Stimulated activated CD8-positive, alpha-beta memory T cell treated with anti-CD3 and anti-CD28 coated beads, Interleukin-12 subunit alpha, Interleukin-12 subunit beta, amount 100 ng/mL, for 1 hour (primary cell): ENCODE measurements around the gene TMEM150C.
A peak's percentile ranks its signal among the peaks of the same experiment; 100 is the strongest.
"Not testable (repeated sequence)": the region's sequence is repeated elsewhere in the genome, so short reads cannot be mapped to it uniquely, and the experiment has no call there.

Experiments used
- DNase-seq: peaks from one replicate; pipeline ENCODE4 v3.0.0-alpha.2; 2020; ENCODE audit warnings: low read depth

Gene TMEM150C

DNA sequence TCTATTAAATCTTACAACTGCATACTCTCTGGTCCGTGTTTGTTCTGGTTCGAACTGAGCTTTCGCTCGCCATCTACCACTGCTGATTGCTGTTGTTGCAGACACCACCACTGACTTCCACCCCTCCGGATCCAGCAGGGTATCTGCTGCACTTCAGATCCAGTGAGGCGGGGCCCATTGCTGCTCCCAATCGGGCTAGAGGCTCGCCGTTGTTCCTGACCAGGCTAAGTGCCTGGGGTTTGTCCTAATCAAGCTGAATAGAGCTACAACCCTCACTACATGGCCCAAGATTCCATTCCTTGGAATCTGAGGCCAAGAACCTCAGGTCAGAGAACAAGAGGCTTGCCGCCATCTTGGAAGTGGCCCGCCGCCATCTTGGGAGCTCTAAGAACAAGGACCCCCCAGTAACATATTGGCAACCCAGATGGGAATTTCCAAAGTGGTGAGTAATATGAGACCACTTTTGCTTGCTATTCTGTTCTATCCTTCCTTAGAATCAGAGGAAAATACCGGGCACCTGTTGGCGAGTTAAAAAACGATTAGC is 88.1 kb downstream of the TMEM150C start:
- no peak for DNase-seq

DNA sequence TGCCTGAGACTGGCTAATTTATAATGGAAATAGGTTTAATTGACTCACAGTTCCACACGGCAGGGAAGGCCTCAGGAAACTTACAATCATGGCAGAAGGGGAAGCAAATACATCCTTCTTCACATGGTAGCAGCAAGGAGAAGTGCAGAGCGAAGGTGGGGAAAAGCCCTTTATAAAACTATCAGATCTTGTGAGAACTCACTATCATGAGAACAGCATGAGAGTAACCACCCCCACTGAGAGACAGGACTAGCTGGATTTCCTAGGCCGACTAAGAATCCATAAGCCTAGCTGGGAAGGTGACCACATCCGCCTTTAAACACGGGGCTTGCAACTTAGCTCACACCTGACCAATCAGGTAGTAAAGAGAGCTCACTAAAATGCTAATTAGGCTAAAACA is 88.7 kb downstream of the TMEM150C start:
- DNase-seq = not testable (repeated sequence)

DNA sequence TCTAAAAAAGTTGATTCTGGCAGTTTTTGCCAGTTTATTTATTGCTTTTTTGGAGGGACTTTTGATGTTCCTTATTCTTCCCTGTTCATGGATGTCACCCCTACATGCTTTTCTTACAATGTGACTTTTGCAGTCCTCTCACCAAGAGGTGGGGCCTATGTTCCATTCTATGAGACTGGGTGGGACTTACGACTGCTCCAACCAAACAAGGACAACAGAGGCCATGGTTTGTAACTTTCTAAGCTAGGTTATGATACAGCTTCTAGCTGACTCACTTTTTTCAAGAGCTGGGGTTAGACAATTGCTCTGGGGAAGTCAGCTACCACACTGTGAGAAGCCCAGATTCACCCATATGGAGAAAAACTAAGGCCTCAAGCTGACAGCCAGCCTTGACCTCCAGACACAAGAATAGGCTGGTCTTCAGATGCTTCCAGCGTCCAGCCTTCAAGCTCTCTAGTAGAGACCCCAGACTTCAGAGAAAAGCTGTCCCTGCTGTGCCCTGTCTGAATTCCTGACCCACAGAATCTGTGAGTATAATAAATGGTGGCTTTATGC is 91.9 kb downstream of the TMEM150C start:
- DNase-seq = no peak

DNA sequence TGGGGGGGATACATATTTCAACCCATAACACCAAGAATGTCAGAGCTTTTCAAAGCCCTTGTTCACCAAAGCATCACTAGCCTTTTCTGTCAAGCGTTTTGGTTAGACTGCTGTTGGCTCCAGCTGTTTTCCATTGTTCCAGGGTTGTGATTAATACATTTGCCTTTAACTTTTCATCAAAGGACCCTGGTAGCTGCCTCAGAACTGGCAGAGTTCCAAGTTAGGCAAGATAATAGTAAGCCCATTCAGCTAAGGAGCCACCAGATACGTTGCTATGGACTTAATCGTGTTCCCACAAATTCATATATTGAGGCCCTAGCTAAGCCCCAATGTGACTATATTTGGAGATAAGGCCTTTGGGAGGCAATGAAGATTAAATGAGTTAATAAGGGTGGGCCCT is 94.3 kb downstream of the TMEM150C start:
- no peak for DNase-seq

DNA sequence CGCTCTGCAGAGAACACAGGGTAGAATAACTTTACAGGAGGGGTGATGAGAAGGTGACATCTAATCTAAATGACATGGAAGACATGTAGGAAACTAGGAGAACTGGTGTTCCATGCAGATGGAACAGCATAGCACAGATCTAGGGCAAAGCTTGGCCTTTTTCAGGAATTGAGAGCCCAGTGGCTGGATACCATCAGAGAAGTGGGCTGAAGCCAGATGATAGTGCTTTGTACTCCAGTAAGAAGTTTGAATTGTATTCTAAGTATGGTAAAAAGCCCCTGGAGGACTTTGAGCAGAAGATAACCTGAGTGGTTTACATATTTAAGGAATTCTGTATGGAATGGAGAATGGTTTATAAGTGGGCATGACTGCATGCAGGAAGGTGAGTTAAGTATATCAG is 98.6 kb downstream of the TMEM150C start:
- DNase-seq = no peak

DNA sequence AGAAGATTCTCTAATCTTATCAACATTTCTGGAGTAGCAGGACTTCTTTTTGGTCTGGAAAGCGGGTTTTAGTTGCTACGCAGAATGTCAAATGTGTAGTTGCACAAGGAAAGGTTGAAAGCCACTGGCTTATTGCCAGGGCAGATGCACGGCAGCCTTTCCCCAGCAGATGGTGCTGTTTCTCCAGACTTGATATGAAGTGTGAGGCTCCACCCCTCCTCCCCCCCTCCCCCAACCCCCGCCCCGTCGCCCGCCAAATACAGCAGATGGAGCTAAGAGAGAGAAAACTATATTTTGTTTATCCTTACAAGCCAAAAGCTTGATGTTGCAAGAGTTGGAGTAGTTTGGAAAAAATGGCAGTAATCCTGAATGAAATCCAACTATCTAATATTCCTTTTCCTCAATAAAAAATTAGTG is 99.4 kb downstream of the TMEM150C start:
- peak; percentile 72 for DNase-seq

DNA sequence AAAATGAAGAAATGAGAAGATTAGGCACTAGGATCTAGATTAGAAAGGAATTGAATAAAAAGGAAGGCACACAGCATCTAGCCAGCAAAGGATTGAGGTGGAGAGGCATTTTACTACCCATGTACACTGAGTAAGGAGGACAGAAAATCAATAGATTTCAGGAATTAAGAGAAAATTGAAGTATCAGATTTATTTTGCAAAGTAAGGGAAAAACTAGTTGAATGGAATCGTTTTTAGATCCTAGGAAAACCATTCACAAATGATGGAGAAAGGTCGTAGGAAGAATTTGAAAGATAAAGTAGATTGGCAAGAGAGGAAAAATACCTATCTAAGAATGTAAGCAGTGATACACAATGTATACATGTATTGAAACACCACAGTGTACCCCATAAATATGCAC is 100.1 kb downstream of the TMEM150C start:
- DNase-seq = no peak

DNA sequence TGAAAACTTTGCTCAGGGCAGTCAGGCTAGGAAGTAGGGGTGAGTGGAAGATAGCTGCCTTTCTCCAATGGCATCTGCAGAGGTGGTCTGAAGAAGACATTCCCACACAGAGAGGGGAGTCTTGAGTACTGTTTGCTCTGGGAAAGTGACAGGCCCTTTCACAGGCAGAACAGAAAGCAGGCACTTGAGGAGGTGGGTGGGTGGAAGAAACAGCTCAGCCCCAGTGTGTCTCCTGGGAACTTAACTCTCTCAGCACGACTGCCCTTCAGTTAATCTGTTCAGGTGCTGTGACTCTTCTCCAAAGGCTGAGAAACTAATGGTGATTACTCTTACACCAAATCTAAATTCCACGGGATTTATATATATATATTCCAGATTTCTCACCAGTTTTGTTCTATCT is 103.1 kb downstream of the TMEM150C start:
- DNase-seq = no peak

DNA sequence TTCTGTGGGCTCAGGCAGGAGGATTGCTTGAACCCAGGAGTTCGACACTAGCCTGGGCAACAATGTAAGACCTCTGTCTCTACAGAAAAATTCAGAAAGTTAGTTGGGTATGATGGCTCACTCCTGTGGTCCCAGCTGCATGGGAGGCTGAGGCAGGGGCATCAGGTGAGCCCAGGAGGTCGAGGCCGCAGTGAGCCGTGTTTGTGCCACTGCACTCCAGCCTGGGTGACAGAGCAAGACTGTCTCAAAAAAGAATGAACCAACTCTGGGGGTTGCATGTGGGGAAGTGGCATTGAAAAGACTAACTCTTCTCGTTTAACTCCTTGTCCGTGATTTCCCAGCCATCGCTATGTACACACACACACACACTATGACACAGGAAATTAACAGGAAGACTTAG is 104.5 kb downstream of the TMEM150C start:
- DNase-seq = no peak

DNA sequence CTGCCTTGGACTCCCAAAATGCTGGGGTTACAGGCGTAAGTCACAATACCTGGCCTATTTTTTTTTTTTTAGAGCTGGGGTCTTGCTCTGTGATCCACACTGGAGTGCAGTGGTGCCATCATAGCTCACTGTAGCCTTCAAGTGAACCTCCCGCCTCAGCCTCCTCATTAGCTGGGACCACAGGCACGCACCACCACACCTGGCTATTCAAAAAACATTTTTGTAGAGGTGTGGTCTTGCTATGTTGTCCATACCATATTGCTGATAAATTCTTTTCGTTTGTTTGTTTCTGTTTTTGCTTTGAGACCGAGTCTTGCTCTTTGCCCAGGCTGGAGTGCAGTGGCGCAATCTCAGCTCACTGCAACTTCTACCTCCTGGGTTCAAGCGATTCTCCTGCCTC is 109.8 kb downstream of the TMEM150C start:
- DNase-seq = no peak

DNA sequence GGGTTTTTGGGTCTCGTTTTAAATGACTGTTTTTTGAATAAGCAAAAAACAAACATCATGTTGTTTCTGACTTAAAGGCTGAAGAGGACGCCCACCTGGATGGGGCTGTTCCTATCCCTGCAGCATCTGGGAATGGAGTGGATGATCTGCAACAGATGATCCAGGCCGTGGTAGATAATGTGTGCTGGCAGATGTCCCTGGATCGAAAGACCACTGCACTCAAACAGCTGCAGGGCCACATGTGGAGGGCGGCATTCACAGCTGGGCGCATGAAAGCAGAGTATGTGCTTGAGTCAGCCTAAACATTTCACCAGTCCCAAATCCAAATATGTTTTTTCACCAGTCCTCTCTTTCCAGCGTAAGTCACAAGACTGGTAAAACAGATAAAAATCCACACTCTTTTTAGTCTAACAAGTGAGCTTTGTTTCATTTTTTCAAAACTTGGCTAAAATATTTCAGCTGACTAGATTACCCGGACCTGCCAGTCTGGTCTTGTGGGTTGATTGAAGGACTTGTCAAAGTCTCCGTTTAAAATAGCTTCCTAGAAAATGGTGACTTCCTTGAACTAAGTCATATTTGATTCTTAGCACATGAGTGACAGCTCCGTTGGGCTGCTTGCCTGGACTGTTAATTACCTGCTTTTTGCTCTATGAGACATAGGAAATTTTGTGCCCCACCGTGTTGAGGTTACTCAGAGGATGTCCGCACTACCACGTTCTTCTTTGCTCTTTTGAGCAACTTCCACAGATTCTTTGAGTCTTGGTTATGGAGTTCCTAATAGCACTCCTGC is 110.6 kb downstream of the TMEM150C start:
- no peak for DNase-seq

DNA sequence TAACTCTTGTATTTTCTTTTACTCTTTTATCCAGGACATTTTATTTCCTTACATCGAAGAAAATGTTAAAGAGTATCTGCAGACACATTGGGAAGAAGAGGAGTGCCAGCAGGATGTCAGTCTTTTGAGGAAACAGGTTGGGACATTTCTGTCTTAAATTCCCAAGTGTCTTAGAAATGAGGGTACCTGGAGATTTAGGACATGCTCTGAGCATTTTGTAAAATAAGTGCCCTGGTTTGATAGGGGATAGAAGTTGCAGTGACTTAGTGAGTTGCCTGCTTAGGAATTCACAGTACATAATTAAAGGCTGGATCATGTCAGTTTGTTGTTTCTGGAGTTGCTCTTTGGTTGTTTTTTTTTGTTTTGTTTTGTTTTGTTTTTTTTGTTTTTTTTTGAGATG is 113.9 kb downstream of the TMEM150C start:
- no peak for DNase-seq

DNA sequence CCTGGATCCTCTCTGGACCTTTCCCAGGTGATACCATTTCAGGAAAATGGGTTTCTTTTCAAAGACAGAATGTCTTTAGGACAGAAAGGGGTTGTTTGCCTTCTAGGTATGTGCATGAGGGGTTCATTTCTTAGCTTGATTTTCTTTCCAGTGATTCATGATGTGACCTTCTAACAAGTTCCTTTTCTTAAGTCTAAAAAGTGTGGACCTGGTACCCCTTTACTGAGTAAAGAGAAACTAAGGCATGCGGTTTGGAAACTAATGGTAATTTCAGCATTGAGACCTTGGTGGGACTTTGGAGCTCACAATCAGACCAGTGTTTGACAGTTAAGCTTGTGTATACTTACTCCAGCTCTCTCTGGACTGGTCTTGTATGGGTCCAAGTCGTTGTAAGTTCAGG is 122.7 kb downstream of the TMEM150C start:
- no peak for DNase-seq

DNA sequence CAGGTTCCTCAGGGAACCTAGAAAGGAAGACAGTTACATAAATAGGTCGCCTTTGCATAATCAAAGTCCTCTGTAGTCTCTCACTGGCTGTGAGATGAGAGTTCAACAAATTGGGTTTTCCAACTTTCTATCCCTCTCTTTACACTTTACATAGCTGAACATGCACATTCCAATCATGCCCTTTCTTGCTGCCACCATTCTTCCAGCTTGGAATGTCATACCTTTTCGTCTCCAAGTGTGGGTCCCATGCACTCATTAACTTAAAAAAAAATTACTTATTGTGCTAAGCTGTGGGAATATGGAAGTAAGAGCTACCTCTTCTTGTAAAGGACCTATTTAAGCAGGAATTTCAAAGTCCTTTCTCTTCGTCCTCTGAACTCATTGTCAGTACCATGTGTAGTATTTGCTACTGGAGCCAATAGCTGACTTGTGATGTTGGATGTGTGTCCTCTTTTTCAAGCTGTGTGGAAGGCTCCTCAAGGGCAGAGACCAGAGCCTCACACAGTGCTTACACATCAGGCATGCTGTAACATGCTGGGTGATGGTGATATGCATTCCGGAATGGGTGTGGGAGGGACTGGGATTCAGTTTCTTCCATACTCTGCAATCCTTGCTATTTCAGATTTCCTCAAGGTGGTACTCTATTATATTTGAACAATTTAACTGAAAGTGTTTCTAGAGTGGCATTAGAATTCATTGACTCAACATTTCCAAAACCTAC is 124.3 kb downstream of the TMEM150C start:
- no peak for DNase-seq

DNA sequence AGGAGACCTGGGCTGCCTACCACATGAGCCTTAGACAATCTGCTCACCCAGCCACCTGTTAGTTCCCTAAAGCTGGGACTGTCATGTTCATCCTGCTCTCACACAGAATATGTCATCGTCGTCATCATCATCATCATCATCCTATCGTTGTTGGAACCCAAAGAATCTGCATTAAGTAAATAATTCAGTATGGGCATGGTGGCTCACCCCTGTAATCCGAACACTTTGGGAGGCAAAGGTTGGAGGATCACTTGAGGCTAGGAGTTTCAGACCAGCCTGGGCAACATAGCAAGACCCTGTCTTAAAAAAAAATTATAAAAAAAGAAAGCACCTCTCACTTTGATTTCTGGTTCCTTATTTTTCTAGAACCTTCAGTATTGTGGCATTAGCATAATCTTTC is 125.0 kb downstream of the TMEM150C start:
- DNase-seq = no peak

DNA sequence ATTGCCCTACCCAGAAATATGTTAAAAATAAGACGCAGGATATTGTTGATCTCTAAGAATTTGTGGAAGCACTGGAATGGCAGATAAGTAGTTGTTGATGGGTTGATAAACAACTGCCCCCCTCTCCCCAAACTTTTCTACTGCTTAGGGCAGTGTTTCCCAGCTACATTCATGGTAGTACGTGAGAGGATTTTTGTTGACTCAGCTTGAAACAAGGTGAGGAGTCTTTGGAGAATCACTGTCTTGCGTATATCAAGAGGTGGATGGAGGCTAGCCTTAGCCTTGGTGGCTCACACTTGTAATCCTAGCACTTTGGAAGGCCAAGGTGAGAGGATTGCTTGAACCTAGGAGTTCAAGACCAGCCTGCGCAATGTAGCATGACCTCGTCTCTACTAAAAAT is 125.7 kb downstream of the TMEM150C start:
- DNase-seq = no peak

DNA sequence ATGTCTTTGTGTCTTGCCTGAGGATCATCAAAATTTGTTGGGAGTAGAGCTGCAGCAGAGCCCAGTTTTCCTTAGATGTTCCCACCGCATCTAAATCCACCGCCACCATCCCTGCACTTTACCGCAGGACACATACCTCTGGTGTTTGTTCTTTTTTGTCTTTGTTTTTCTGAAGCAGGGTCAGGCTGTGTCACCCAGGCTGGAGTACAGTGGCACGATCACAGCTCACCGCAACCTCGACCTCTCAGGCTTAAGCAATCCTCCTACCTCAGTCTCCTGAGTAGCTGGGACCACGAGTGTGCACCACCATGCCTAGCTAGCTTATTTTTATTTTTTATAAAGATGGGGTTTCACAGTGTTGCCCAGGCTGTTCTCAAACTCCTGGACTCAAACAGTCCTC is 126.8 kb downstream of the TMEM150C start:
- no peak for DNase-seq

DNA sequence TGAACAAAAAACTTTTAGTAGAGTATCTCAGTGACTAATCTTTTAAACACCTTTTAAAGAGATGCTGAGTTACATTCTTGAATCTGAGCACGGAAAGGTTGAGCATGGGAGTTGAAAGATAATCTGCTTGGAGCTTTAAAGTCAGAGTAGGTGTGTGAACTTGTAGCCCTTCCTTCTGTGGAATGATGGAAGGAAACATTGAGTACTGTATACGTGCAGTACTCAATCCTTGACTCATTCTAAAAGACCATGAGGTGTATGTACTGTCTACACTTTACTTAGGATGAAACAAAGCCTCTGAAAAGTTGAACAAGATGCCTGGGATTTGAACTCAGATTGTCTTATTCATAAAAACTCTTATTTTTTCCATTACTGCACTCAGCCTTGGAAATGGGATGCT is 128.0 kb downstream of the TMEM150C start:
- no peak for DNase-seq
